NCI-H446 treated with DMSO at 0.1 percent for 48 hours (cell line): ENCODE results near the gene B4GALT4.
"Not testable (repeated sequence)": the region's sequence is repeated elsewhere in the genome, so short reads cannot be mapped to it uniquely, and the experiment has no call there.

Experiments
- DNase-seq: peaks from one replicate; lab custom pipeline; 2025; lab: John Stamatoyannopoulos, UW

Gene B4GALT4

GRCh38 chr3:119205209-119205608, 35.5 kb downstream of the B4GALT4 start:
- no peak for DNase-seq

- no peak for DNase-seq
Measured at GRCh38 chr3:119195911-119196310, 44.8 kb downstream of the B4GALT4 start.

- DNase-seq = no peak
Measured at GRCh38 chr3:119195151-119195476, 45.6 kb downstream of the B4GALT4 start.

- no peak for DNase-seq
Measured at GRCh38 chr3:119194237-119195150, 46.2 kb downstream of the B4GALT4 start.

- DNase-seq = no peak
Measured at GRCh38 chr3:119191800-119192199, 48.9 kb downstream of the B4GALT4 start.

GRCh38 chr3:119187266-119187665, 53.4 kb downstream of the B4GALT4 start:
- no peak for DNase-seq

- no peak for DNase-seq
Measured at GRCh38 chr3:119184796-119185570, 55.7 kb downstream of the B4GALT4 start.

GRCh38 chr3:119184111-119184510, 56.6 kb downstream of the B4GALT4 start:
- no peak for DNase-seq

- DNase-seq = no peak
Measured at GRCh38 chr3:119181765-119182164, 58.9 kb downstream of the B4GALT4 start.

- no peak for DNase-seq
Measured at GRCh38 chr3:119177321-119177720, 63.4 kb downstream of the B4GALT4 start.

- no peak for DNase-seq
Measured at GRCh38 chr3:119176778-119177177, 63.9 kb downstream of the B4GALT4 start.

- no peak for DNase-seq
Measured at GRCh38 chr3:119175872-119176756, 64.6 kb downstream of the B4GALT4 start.

- no peak for DNase-seq
Measured at GRCh38 chr3:119173325-119173724, 67.4 kb downstream of the B4GALT4 start, which contains the start of gene UPK1B. Gene UPK1B (plus strand): TSS chr3:119173598. CDS start chr3:119186742, 13,144 bp downstream.

- no peak for DNase-seq
Measured at GRCh38 chr3:119170821-119171220, 69.9 kb downstream of the B4GALT4 start.

GRCh38 chr3:119164745-119165144, 75.9 kb downstream of the B4GALT4 start:
- DNase-seq = not testable (repeated sequence)
